Activated naive CD4-positive, alpha-beta T cell treated with anti-CD3 and anti-CD28 coated beads, Interleukin-2, amount 10 ng/mL, durations not matched to agents 7 days and 5 days (primary cell): ENCODE measurements around the gene TRAPPC12.

Experiments used
- CTCF ChIA-PET: fragments of 350-600 bp; sonication (Branson Sonifier 250); formaldehyde crosslinking; loops from one replicate; lab custom pipeline; 2021; ENCODE audit warnings: antibody characterized with exemption; lab: Charles Lee
- DNase-seq: peaks from one replicate; pipeline ENCODE4 v3.0.0-alpha.2; 2020
- H3K27ac Mint-ChIP-seq: one replicate; pipeline ENCODE4 v1.8.0; 2021; ENCODE audit warnings: mild to moderate bottlenecking, moderate library complexity, mixed read lengths
- H3K27me3 Mint-ChIP-seq: one replicate; pipeline ENCODE4 v1.8.0; 2021; ENCODE audit warnings: mild to moderate bottlenecking, mixed read lengths
- H3K36me3 Mint-ChIP-seq: one replicate; pipeline ENCODE4 v1.8.0; 2021; ENCODE audit warnings: mixed read lengths
- H3K4me1 Mint-ChIP-seq: one replicate; pipeline ENCODE4 v1.8.0; 2021; ENCODE audit warnings: mixed read lengths
- H3K4me3 Mint-ChIP-seq: one replicate; pipeline ENCODE4 v1.8.0; 2021; ENCODE audit warnings: mild to moderate bottlenecking, moderate library complexity, mixed read lengths
- H3K9me3 Mint-ChIP-seq: one replicate; pipeline ENCODE4 v1.8.0; 2021; ENCODE audit warnings: mixed read lengths

Gene TRAPPC12

GRCh38 chr2:3387011-3387410, 7.5 kb downstream of the TRAPPC12 start:
- DNase-seq, result no peak
- Mint-ChIP-seq H3K27ac (no peak overlapping the region), H3K4me3 (no peak overlapping the region), H3K9me3 (no peaks in the 10 kb centered on the region), H3K36me3 (peaks cover 43% of the 10 kb centered on the region), H3K4me1 (peaks cover 7% of the 10 kb centered on the region), H3K27me3 (no peaks in the 10 kb centered on the region)
- CTCF ChIA-PET, result no interaction called here

- peaks cover 7% of the 10 kb centered on the region for H3K4me1 Mint-ChIP-seq
- CTCF ChIA-PET, result no interaction called here
- DNase-seq, result no peak
- H3K36me3 Mint-ChIP-seq, result peaks cover 49% of the 10 kb centered on the region
- no peak overlapping the region for H3K27ac Mint-ChIP-seq
- H3K4me3 Mint-ChIP-seq, result no peak overlapping the region
- H3K9me3 Mint-ChIP-seq, result no peaks in the 10 kb centered on the region
- H3K27me3 Mint-ChIP-seq, result no peaks in the 10 kb centered on the region
Measured at GRCh38 chr2:3387644-3388411, 8.3 kb downstream of the TRAPPC12 start.

- peaks cover 7% of the 10 kb centered on the region for H3K4me1 Mint-ChIP-seq
- CTCF ChIA-PET, result interaction anchor here (1.0 kb wide), 1 partner anchor 9 kb away, joined by 3 read pairs; the partner anchor contains the start of gene TRAPPC12
- H3K27ac Mint-ChIP-seq, result no peak overlapping the region
- peaks cover 52% of the 10 kb centered on the region for H3K36me3 Mint-ChIP-seq
- no peaks in the 10 kb centered on the region for H3K27me3 Mint-ChIP-seq
- H3K9me3 Mint-ChIP-seq, result no peaks in the 10 kb centered on the region
- no peak for DNase-seq
- no peak overlapping the region for H3K4me3 Mint-ChIP-seq
Measured at GRCh38 chr2:3388412-3388738, 8.9 kb downstream of the TRAPPC12 start.

- Mint-ChIP-seq H3K9me3 (no peaks in the 10 kb centered on the region), H3K4me3 (no peak overlapping the region), H3K27ac (no peak overlapping the region), H3K36me3 (peaks cover 55% of the 10 kb centered on the region), H3K27me3 (no peaks in the 10 kb centered on the region), H3K4me1 (peaks cover 4% of the 10 kb centered on the region)
- DNase-seq, result no peak
- CTCF ChIA-PET, result interaction anchor here (1.0 kb wide), 1 partner anchor 9 kb away, joined by 3 read pairs; the partner anchor contains the start of gene TRAPPC12
Measured at GRCh38 chr2:3389193-3389592, 9.7 kb downstream of the TRAPPC12 start.

GRCh38 chr2:3390041-3390440, 10.5 kb downstream of the TRAPPC12 start:
- Mint-ChIP-seq H3K27ac (no peak overlapping the region), H3K4me3 (no peak overlapping the region), H3K9me3 (peaks cover 3% of the 10 kb centered on the region), H3K27me3 (no peaks in the 10 kb centered on the region), H3K4me1 (no peaks in the 10 kb centered on the region), H3K36me3 (peaks cover 59% of the 10 kb centered on the region)
- CTCF ChIA-PET, result no interaction called here
- no peak for DNase-seq

GRCh38 chr2:3392216-3392615, 12.7 kb downstream of the TRAPPC12 start:
- no peak overlapping the region for H3K27ac Mint-ChIP-seq

GRCh38 chr2:3396920-3397559, 17.5 kb downstream of the TRAPPC12 start:
- H3K4me1 Mint-ChIP-seq, result no peaks in the 10 kb centered on the region
- H3K36me3 Mint-ChIP-seq, result peaks cover 71% of the 10 kb centered on the region
- H3K27me3 Mint-ChIP-seq, result no peaks in the 10 kb centered on the region
- H3K27ac Mint-ChIP-seq, result no peak overlapping the region
- H3K4me3 Mint-ChIP-seq, result no peak overlapping the region
- H3K9me3 Mint-ChIP-seq, result peaks cover 22% of the 10 kb centered on the region
- no peak for DNase-seq
- CTCF ChIA-PET, result interaction anchor here (1.4 kb wide), 1 partner anchor 27 kb away, joined by 6 read pairs; no protein-coding TSS in a partner anchor

More at GRCh38 chr2:3392216-3392615, 12.7 kb downstream of the TRAPPC12 start:
- no peaks in the 10 kb centered on the region for H3K27me3 Mint-ChIP-seq
- H3K4me3 Mint-ChIP-seq, result no peak overlapping the region
- H3K9me3 Mint-ChIP-seq, result peaks cover 18% of the 10 kb centered on the region
- CTCF ChIA-PET, result no interaction called here
- no peaks in the 10 kb centered on the region for H3K4me1 Mint-ChIP-seq
- peaks cover 71% of the 10 kb centered on the region for H3K36me3 Mint-ChIP-seq
- DNase-seq, result no peak

- Mint-ChIP-seq H3K27ac (no peak overlapping the region), H3K9me3 (peaks cover 22% of the 10 kb centered on the region), H3K4me1 (no peaks in the 10 kb centered on the region), H3K36me3 (peaks cover 63% of the 10 kb centered on the region), H3K27me3 (no peaks in the 10 kb centered on the region), H3K4me3 (no peak overlapping the region)
- CTCF ChIA-PET, result interaction anchor here (0.5 to 1.3 kb wide), 2 partner anchors 18 to 694 kb away, joined by 3 to 4 read pairs; no protein-coding TSS in a partner anchor
- no peak for DNase-seq
Measured at GRCh38 chr2:3398857-3399256, 19.4 kb downstream of the TRAPPC12 start.

GRCh38 chr2:3399381-3399780, 19.9 kb downstream of the TRAPPC12 start:
- CTCF ChIA-PET, result no interaction called here
- peaks cover 64% of the 10 kb centered on the region for H3K36me3 Mint-ChIP-seq
- peaks cover 22% of the 10 kb centered on the region for H3K9me3 Mint-ChIP-seq
- no peak for DNase-seq
- H3K4me3 Mint-ChIP-seq, result no peak overlapping the region
- no peaks in the 10 kb centered on the region for H3K27me3 Mint-ChIP-seq
- no peaks in the 10 kb centered on the region for H3K4me1 Mint-ChIP-seq
- H3K27ac Mint-ChIP-seq, result no peak overlapping the region

- H3K36me3 Mint-ChIP-seq, result peaks cover 61% of the 10 kb centered on the region
- DNase-seq, result no peak
- CTCF ChIA-PET, result no interaction called here
- H3K27me3 Mint-ChIP-seq, result no peaks in the 10 kb centered on the region
- no peaks in the 10 kb centered on the region for H3K4me1 Mint-ChIP-seq
- H3K27ac Mint-ChIP-seq, result no peak overlapping the region
- H3K9me3 Mint-ChIP-seq, result peaks cover 21% of the 10 kb centered on the region
- H3K4me3 Mint-ChIP-seq, result no peak overlapping the region
Measured at GRCh38 chr2:3399829-3400228, 20.3 kb downstream of the TRAPPC12 start.

GRCh38 chr2:3403587-3404334, 24.3 kb downstream of the TRAPPC12 start:
- CTCF ChIA-PET, result no interaction called here
- peaks cover 26% of the 10 kb centered on the region for H3K36me3 Mint-ChIP-seq
- no peaks in the 10 kb centered on the region for H3K27me3 Mint-ChIP-seq
- no peaks in the 10 kb centered on the region for H3K4me1 Mint-ChIP-seq
- H3K27ac Mint-ChIP-seq, result no peak overlapping the region
- DNase-seq, result no peak
- H3K4me3 Mint-ChIP-seq, result no peak overlapping the region
- no peaks in the 10 kb centered on the region for H3K9me3 Mint-ChIP-seq

GRCh38 chr2:3404349-3404894, 24.9 kb downstream of the TRAPPC12 start:
- H3K36me3 Mint-ChIP-seq, result peaks cover 22% of the 10 kb centered on the region
- no peaks in the 10 kb centered on the region for H3K4me1 Mint-ChIP-seq
- H3K27me3 Mint-ChIP-seq, result no peaks in the 10 kb centered on the region
- CTCF ChIA-PET, result no interaction called here
- no peak overlapping the region for H3K4me3 Mint-ChIP-seq
- H3K27ac Mint-ChIP-seq, result no peak overlapping the region
- no peak for DNase-seq
- no peaks in the 10 kb centered on the region for H3K9me3 Mint-ChIP-seq

GRCh38 chr2:3405307-3405706, 25.8 kb downstream of the TRAPPC12 start:
- CTCF ChIA-PET, result interaction anchor here (0.8 to 1.5 kb wide), 3 partner anchors 17 to 23 kb away, joined by 3 to 4 read pairs (median 4); no protein-coding TSS in a partner anchor
- H3K9me3 Mint-ChIP-seq, result no peaks in the 10 kb centered on the region
- H3K4me1 Mint-ChIP-seq, result no peaks in the 10 kb centered on the region
- H3K27me3 Mint-ChIP-seq, result no peaks in the 10 kb centered on the region
- peaks cover 21% of the 10 kb centered on the region for H3K36me3 Mint-ChIP-seq
- DNase-seq, result no peak
- no peak overlapping the region for H3K4me3 Mint-ChIP-seq
- H3K27ac Mint-ChIP-seq, result no peak overlapping the region

- no peaks in the 10 kb centered on the region for H3K9me3 Mint-ChIP-seq
- no peak overlapping the region for H3K27ac Mint-ChIP-seq
- no peak for DNase-seq
- H3K36me3 Mint-ChIP-seq, result peaks cover 19% of the 10 kb centered on the region
- no peaks in the 10 kb centered on the region for H3K27me3 Mint-ChIP-seq
- no peak overlapping the region for H3K4me3 Mint-ChIP-seq
- CTCF ChIA-PET, result interaction anchor here (0.8 to 1.5 kb wide), 2 partner anchors 18 to 24 kb away, joined by 4 read pairs; no protein-coding TSS in a partner anchor
- H3K4me1 Mint-ChIP-seq, result no peaks in the 10 kb centered on the region
Measured at GRCh38 chr2:3405876-3406275, 26.4 kb downstream of the TRAPPC12 start.
